Hepatocyte (in vitro differentiated cells): ENCODE measurements around the gene PATE4.

Experiments used
- CTCF ChIP-seq: fragments of 200-600 bp; sonication (generic); IDR thresholded peaks from 2 replicates; pipeline ENCODE4 v1.5.1; 2016; ENCODE audit warnings: antibody characterized with exemption, mild to moderate bottlenecking; ENCODE audit not compliant: poor library complexity
- EZH2 ChIP-seq: fragments of 200-600 bp; sonication (generic); IDR thresholded peaks from 2 replicates; pipeline ENCODE4 v1.6.1; 2016; ENCODE audit warnings: antibody characterized with exemption, mild to moderate bottlenecking, borderline replicate concordance
- EZH2phosphoT487 ChIP-seq: fragments of 200-600 bp; sonication (generic); IDR thresholded peaks from one replicate; pipeline ENCODE4 v1.6.1; 2018; ENCODE audit warnings: antibody characterized with exemption, mild to moderate bottlenecking, low read depth, moderate library complexity; ENCODE audit not compliant: unreplicated experiment, severe bottlenecking

GRCh38 chr11:125842321-125842948, 9.3 kb downstream of the PATE4 start:
- TF ChIP-seq EZH2phosphoT487, result no peak
- no peak for TF ChIP-seq CTCF
- no peak for TF ChIP-seq EZH2
